Measurements from ENCODE around the gene COL4A2.

The COL4A2 gene

GRCh38 chr13:110414283-110414682 is 107.2 kb downstream of the COL4A2 start:
- Histone ChIP-seq H3K36me3 (ENCODE audit: insufficient read depth, low read length) (no peaks in the 10 kb centered on the region), H3K4me1 (ENCODE audit: insufficient read depth, low read length) (peaks cover 10% of the 10 kb centered on the region), H3K9me3 (ENCODE audit: control insufficient read depth, insufficient read depth, low read length) (no peaks in the 10 kb centered on the region), H3K9ac (ENCODE audit: low read depth, low read length) (no peak overlapping the region)

- no peaks in the 10 kb centered on the region for H3K36me3 ChIP-seq (ENCODE audit: insufficient read depth, low read length)
- peaks cover 10% of the 10 kb centered on the region for H3K4me1 ChIP-seq (ENCODE audit: insufficient read depth, low read length)
- no peaks in the 10 kb centered on the region for H3K9me3 ChIP-seq (ENCODE audit: control insufficient read depth, insufficient read depth, low read length)
- H3K9ac ChIP-seq (ENCODE audit: low read depth, low read length): no peak overlapping the region
These were observed 107.8 kb downstream of the COL4A2 start for GRCh38 chr13:110414931-110415330.

- peaks cover 10% of the 10 kb centered on the region for H3K4me1 ChIP-seq (ENCODE audit: insufficient read depth, low read length)
- no peaks in the 10 kb centered on the region for H3K9me3 ChIP-seq (ENCODE audit: control insufficient read depth, insufficient read depth, low read length)
- H3K36me3 ChIP-seq (ENCODE audit: insufficient read depth, low read length): no peaks in the 10 kb centered on the region
- H3K9ac ChIP-seq (ENCODE audit: low read depth, low read length): no peak overlapping the region
These were observed 108.6 kb downstream of the COL4A2 start for GRCh38 chr13:110415669-110416068.

GRCh38 chr13:110416131-110417025 is 109.3 kb downstream of the COL4A2 start:
- Histone ChIP-seq H3K9ac (ENCODE audit: low read depth, low read length) (no peak overlapping the region), H3K9me3 (ENCODE audit: control insufficient read depth, insufficient read depth, low read length) (no peaks in the 10 kb centered on the region), H3K4me1 (ENCODE audit: insufficient read depth, low read length) (peaks cover 10% of the 10 kb centered on the region), H3K36me3 (ENCODE audit: insufficient read depth, low read length) (no peaks in the 10 kb centered on the region)

GRCh38 chr13:110418944-110419343 is 111.9 kb downstream of the COL4A2 start:
- H3K4me1 ChIP-seq (ENCODE audit: insufficient read depth, low read length): no peaks in the 10 kb centered on the region
- H3K9ac ChIP-seq (ENCODE audit: low read depth, low read length): no peak overlapping the region
- no peaks in the 10 kb centered on the region for H3K9me3 ChIP-seq (ENCODE audit: control insufficient read depth, insufficient read depth, low read length)
- no peaks in the 10 kb centered on the region for H3K36me3 ChIP-seq (ENCODE audit: insufficient read depth, low read length)

GRCh38 chr13:110419381-110419791 is 112.3 kb downstream of the COL4A2 start:
- no peaks in the 10 kb centered on the region for H3K4me1 ChIP-seq (ENCODE audit: insufficient read depth, low read length)
- no peak overlapping the region for H3K9ac ChIP-seq (ENCODE audit: low read depth, low read length)
- H3K36me3 ChIP-seq (ENCODE audit: insufficient read depth, low read length): no peaks in the 10 kb centered on the region
- no peaks in the 10 kb centered on the region for H3K9me3 ChIP-seq (ENCODE audit: control insufficient read depth, insufficient read depth, low read length)

- Histone ChIP-seq H3K4me1 (ENCODE audit: insufficient read depth, low read length) (no peaks in the 10 kb centered on the region), H3K36me3 (ENCODE audit: insufficient read depth, low read length) (no peaks in the 10 kb centered on the region), H3K9me3 (ENCODE audit: control insufficient read depth, insufficient read depth, low read length) (no peaks in the 10 kb centered on the region), H3K9ac (ENCODE audit: low read depth, low read length) (no peak overlapping the region)
These were observed 112.9 kb downstream of the COL4A2 start for GRCh38 chr13:110419946-110420345.

GRCh38 chr13:110420626-110421025 is 113.5 kb downstream of the COL4A2 start:
- Histone ChIP-seq H3K4me1 (ENCODE audit: insufficient read depth, low read length) (no peaks in the 10 kb centered on the region), H3K36me3 (ENCODE audit: insufficient read depth, low read length) (no peaks in the 10 kb centered on the region), H3K9ac (ENCODE audit: low read depth, low read length) (no peak overlapping the region), H3K9me3 (ENCODE audit: control insufficient read depth, insufficient read depth, low read length) (no peaks in the 10 kb centered on the region)

- Histone ChIP-seq H3K9me3 (ENCODE audit: control insufficient read depth, insufficient read depth, low read length) (no peaks in the 10 kb centered on the region), H3K9ac (ENCODE audit: low read depth, low read length) (no peak overlapping the region), H3K4me1 (ENCODE audit: insufficient read depth, low read length) (no peaks in the 10 kb centered on the region), H3K36me3 (ENCODE audit: insufficient read depth, low read length) (no peaks in the 10 kb centered on the region)
These were observed 114.0 kb downstream of the COL4A2 start for GRCh38 chr13:110421061-110421460.

GRCh38 chr13:110421696-110422385 is 114.8 kb downstream of the COL4A2 start:
- H3K4me1 ChIP-seq (ENCODE audit: insufficient read depth, low read length): no peaks in the 10 kb centered on the region

GRCh38 chr13:110422913-110423688 is 116.0 kb downstream of the COL4A2 start:
- Histone ChIP-seq H3K9me3 (ENCODE audit: control insufficient read depth, insufficient read depth, low read length) (no peaks in the 10 kb centered on the region), H3K9ac (ENCODE audit: low read depth, low read length) (no peak overlapping the region), H3K4me1 (ENCODE audit: insufficient read depth, low read length) (no peaks in the 10 kb centered on the region), H3K36me3 (ENCODE audit: insufficient read depth, low read length) (no peaks in the 10 kb centered on the region)

More at GRCh38 chr13:110421696-110422385, 114.8 kb downstream of the COL4A2 start:
- Histone ChIP-seq H3K36me3 (ENCODE audit: insufficient read depth, low read length) (no peaks in the 10 kb centered on the region), H3K9ac (ENCODE audit: low read depth, low read length) (no peak overlapping the region), H3K9me3 (ENCODE audit: control insufficient read depth, insufficient read depth, low read length) (no peaks in the 10 kb centered on the region)

- no peak overlapping the region for H3K9ac ChIP-seq (ENCODE audit: low read depth, low read length)
- H3K4me1 ChIP-seq (ENCODE audit: insufficient read depth, low read length): no peaks in the 10 kb centered on the region
- no peaks in the 10 kb centered on the region for H3K9me3 ChIP-seq (ENCODE audit: control insufficient read depth, insufficient read depth, low read length)
- no peaks in the 10 kb centered on the region for H3K36me3 ChIP-seq (ENCODE audit: insufficient read depth, low read length)
These were observed 116.7 kb downstream of the COL4A2 start for GRCh38 chr13:110423689-110424302.

- H3K4me1 ChIP-seq (ENCODE audit: insufficient read depth, low read length): no peaks in the 10 kb centered on the region
- H3K36me3 ChIP-seq (ENCODE audit: insufficient read depth, low read length): no peaks in the 10 kb centered on the region
- no peaks in the 10 kb centered on the region for H3K9me3 ChIP-seq (ENCODE audit: control insufficient read depth, insufficient read depth, low read length)
- no peak overlapping the region for H3K9ac ChIP-seq (ENCODE audit: low read depth, low read length)
These were observed 117.7 kb downstream of the COL4A2 start for GRCh38 chr13:110424569-110425443.
